ENCODE data around the gene EFNA2.

The EFNA2 gene

DNA sequence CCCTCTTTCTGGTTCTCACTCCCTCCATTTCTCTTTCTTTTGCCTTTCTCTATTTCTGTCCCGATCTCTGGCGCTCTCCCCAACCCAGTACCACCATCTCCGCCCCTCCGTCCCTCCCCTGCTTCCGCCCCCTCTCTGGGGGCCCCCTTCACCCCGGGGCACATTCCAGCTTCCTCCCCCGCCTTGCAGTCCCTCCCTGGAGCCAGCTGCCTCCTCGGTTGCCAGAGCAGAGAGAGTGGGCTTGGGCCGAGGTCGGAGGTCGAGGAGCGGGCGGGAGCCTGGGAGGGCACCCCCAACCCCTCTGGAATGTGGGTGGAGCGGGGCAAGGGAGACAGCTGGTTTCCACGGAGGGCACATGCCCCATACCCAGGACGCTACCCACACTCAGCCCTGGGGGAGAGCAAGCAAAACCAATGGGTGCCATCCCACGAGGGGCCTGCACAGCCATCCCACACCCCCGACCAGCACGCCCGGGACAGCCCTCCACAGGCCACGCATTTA, 23.0 kb upstream of the EFNA2 start:
- H3K4me3 ChIP-seq (ENCODE audit: low read depth, low read length) = no peak overlapping the region
- no peak for DNase-seq (ENCODE audit: low read depth)
- TF ChIP-seq, protein P1, sequence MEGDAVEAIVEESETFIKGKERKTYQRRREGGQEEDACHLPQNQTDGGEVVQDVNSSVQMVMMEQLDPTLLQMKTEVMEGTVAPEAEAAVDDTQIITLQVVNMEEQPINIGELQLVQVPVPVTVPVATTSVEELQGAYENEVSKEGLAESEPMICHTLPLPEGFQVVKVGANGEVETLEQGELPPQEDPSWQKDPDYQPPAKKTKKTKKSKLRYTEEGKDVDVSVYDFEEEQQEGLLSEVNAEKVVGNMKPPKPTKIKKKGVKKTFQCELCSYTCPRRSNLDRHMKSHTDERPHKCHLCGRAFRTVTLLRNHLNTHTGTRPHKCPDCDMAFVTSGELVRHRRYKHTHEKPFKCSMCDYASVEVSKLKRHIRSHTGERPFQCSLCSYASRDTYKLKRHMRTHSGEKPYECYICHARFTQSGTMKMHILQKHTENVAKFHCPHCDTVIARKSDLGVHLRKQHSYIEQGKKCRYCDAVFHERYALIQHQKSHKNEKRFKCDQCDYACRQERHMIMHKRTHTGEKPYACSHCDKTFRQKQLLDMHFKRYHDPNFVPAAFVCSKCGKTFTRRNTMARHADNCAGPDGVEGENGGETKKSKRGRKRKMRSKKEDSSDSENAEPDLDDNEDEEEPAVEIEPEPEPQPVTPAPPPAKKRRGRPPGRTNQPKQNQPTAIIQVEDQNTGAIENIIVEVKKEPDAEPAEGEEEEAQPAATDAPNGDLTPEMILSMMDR (conservative IDR thresholded peaks at IDR 0.05; ENCODE audit: low read depth, low read length) = no peak

DNA sequence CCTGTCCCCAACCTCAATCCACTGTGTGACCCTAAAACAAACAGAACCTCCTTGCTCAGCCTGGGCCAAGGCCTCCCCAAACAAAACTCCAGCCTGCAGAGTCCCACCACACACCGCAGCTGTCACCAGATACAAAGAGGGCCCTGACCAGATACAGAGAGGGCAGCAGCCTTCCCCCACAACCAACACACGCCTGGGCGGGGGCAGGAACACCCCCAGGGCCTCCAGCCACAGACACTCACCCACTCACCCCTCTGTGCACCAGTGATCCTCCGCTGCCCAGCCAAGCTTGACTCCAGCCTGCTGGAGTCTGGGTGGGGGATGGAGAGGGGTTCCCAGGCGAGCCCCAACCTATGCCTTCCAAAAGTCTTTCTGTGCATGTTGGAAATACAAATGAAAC, 22.5 kb upstream of the EFNA2 start:
- DNase-seq (ENCODE audit: low read depth) = no peak
- no peak overlapping the region for H3K4me3 ChIP-seq (ENCODE audit: low read depth, low read length)
- TF ChIP-seq, protein P1 (conservative IDR thresholded peaks at IDR 0.05; ENCODE audit: low read depth, low read length) = no peak

DNA sequence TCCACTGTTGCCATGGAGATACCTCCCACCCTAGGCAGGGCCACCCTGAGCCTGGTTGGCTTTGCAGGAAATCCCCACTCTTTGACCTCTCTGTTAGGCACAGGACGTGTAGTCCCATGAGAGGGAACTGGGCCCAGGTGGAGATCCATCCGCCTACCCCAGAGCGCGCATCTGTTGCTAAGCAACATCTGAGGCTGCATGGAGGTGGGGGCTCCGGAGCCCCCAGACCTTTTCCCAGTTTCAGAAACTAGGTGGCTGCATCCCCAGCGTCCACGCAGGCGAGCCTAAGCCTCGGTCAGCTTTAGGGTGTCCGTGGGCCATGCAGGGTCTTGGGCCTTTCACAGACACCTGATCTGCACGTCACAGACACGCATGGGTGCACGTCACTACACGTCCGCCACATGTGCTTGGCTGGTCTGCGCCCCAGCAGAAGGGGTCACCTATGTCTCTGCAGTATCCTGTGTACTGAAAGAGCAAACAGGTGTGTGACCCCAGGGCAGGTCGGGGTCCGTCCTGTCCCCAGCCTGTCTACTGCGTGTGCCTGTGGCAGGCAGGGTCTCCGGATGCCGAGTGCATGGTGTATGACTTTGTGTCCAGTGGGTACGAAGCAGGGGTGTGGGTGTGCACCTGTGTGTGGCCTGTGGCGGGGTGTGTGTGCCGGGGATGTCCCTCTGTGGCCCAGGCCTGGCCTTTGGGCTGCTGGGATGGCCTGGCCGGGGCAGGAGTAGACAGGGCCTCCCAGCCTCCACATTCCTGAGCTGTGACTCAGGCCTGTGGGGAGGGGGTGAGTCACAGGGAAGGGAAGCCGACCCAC, 20.7 kb upstream of the EFNA2 start:
- TF ChIP-seq, protein P1 (conservative IDR thresholded peaks at IDR 0.05; ENCODE audit: low read depth, low read length) = no peak
- DNase-seq (ENCODE audit: low read depth) = peak; percentile 84
- no peak overlapping the region for H3K4me3 ChIP-seq (ENCODE audit: low read depth, low read length)

DNA sequence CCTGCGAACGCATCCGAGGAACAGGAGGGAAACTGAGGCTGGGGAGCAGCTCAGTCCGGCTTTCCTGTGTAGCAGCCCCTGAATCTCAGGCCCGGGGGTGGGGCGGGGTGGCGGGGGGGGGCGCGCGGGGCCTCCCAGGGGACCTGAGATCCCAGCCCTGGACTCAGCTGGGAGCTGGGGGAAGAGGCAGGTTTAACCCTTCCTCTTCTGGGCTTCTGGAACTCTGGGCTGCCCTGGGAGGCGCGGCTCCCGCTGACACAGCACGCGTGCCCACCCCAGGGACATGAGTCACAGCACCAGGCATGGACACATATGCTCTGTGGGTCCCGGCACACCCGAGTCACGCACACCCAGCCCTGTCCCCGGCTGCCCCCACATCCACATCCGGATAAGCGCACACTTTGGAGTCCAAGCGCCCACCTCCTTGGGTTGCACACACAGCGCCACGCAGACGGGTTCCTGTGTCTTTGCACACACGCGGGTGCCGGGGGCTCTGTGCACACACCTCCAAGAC, 20.0 kb upstream of the EFNA2 start:
- TF ChIP-seq, protein P1 (conservative IDR thresholded peaks at IDR 0.05; ENCODE audit: low read depth, low read length) = no peak
- peak; percentile 35 for DNase-seq (ENCODE audit: low read depth)
- H3K4me3 ChIP-seq (ENCODE audit: low read depth, low read length) = peak overlapping the region; percentile 56

DNA sequence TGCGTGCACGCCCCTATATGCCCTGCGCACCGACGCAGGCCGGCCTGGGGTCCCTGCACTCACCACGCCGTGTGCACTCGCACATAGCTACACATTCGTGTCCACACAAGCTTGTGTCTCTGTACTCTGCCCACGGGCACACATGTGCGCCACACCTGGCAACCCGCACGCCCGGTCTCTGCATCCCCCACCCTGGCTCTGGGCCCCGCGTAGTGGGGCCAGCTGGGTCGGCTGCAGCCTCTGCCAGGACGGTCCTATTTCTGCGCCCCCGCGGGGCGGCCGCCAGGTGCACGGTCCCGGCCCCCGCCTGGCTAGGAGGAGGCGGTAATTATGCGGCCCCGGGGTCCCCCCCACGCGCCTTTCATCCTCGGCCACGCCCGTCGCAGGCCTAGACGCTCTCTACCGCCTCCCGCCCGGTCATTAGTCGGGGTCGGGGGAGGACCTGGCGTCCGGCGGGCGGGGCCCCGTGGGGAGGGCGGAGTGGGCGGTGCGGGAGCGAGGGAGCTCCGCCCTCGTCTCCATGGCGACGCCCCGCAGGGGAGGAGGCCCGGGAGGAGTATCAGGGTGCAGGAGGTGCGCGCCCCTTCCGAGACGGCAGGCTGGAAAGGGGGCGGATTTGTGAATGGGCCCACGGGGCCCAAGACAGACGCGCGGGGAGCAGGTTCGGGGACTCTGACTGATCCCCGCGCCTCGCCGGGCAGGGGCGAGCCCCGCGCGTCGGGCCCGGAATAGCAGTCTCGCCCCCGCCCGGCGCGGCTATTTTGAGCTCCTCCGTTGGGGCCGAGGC, 19.4 kb upstream of the EFNA2 start:
- H3K4me3 ChIP-seq (ENCODE audit: low read depth, low read length) = peak overlapping the region; percentile 56
- peak; percentile 80 for DNase-seq (ENCODE audit: low read depth)
- TF ChIP-seq, protein P1 (conservative IDR thresholded peaks at IDR 0.05; ENCODE audit: low read depth, low read length) = no peak

DNA sequence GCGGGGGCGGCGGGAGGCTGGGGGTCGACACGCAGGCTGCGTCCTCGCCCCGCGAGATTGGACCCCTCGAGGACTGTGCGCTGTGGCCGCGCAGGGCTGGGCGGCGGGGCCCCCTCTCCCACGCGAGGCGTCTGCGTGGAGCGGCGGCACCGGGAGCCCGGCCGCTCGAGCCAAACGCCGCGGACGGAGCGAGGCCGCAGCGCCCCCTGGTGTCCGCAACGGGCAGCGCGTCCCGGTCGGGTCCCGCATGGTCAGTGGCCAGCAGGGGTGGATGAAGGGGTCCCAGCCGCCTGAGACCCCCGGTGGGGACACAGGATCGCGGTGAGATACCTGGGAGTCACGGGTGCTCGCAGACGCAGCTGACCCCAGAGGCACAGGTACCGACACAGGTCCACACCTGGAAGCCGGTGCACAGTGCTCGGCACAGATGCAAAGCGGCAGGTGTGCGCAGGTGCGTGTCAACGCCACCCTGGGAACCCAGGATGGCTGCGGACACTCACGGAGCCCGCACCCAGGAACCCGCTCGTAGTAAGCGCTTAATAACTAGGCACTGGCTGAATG, 18.7 kb upstream of the EFNA2 start:
- H3K4me3 ChIP-seq (ENCODE audit: low read depth, low read length) = peak overlapping the region; percentile 56
- DNase-seq (ENCODE audit: low read depth) = peak; percentile 54
- TF ChIP-seq, protein P1 (conservative IDR thresholded peaks at IDR 0.05; ENCODE audit: low read depth, low read length) = peak; percentile 71
